Mucosa of rectum (tissue), 2 donors: Measurements from ENCODE around the gene SH3BP4.

Source experiments
- H3K27ac ChIP-seq, 2 donors: one replicate each; pipeline ENCODE4 v1.7.0; 2013; ENCODE audit warnings: inconsistent platforms in 2 of 2, low read depth in 2 of 2, low read length in 2 of 2
- H3K27me3 ChIP-seq, 2 donors: one replicate each; pipeline ENCODE4 v1.7.0; 2013; ENCODE audit warnings: low read length in 2 of 2; ENCODE audit not compliant: control insufficient read depth in 2 of 2, insufficient read depth in 2 of 2
- H3K36me3 ChIP-seq, 2 donors: one replicate each; pipeline ENCODE4 v1.7.0; 2013; ENCODE audit warnings: low read length in 2 of 2; ENCODE audit not compliant: control insufficient read depth in 2 of 2, insufficient read depth in 2 of 2
- H3K4me1 ChIP-seq, 2 donors: one replicate each; pipeline ENCODE4 v1.7.0; 2013; ENCODE audit warnings: low read length in 2 of 2, mild to moderate bottlenecking in 1 of 2; ENCODE audit not compliant: control insufficient read depth in 2 of 2, insufficient read depth in 2 of 2
- H3K4me3 ChIP-seq, 2 donors: one replicate each; pipeline ENCODE4 v1.7.0; 2013; ENCODE audit warnings: low read length in 2 of 2
- H3K9ac ChIP-seq, 2 donors: one replicate each; pipeline ENCODE4 v1.7.0; 2013; ENCODE audit warnings: low read length in 2 of 2, low read depth in 1 of 2, mild to moderate bottlenecking in 1 of 2
- H3K9me3 ChIP-seq, 2 donors: one replicate each; pipeline ENCODE4 v1.7.0; 2013; ENCODE audit warnings: low read length in 2 of 2; ENCODE audit not compliant: control insufficient read depth in 2 of 2
- donor health status: healthy.
- donor health status: Normal muscosa, but diverticular disease.

The SH3BP4 gene

DNA sequence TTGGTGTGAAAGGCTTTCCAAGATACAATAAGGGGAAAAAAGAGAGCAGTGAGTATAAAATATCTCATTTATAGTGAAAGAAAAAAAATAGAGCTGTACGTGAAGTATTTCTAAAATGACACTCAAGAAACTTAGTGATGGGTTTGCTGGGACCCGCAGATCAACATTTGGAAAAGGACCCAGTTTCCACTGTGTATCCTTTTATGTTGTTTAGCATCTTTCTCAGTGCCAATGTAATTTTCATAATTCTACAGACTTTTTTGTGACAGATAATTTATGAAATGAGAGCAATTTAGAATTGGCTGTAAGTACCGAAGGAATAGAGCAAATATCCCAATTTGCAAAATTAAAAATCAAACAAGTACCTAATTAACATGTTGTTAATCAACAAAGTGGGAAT is 116.9 kb downstream of the SH3BP4 start:
- Histone ChIP-seq H3K4me3 (no peak overlapping the region), H3K27me3 (no peaks in the 10 kb centered on the region), H3K27ac (no peak overlapping the region), H3K9ac (no peak overlapping the region), H3K4me1 (no peaks in the 10 kb centered on the region), H3K9me3 (no peaks in the 10 kb centered on the region), H3K36me3 (no peaks in the 10 kb centered on the region)

GRCh38 chr2:235070063-235070706 is 118.4 kb downstream of the SH3BP4 start:
- H3K36me3 ChIP-seq: no peaks in the 10 kb centered on the region
- H3K9ac ChIP-seq: no peak overlapping the region
- H3K4me3 ChIP-seq: no peak overlapping the region
- H3K27me3 ChIP-seq: no peaks in the 10 kb centered on the region
- H3K27ac ChIP-seq: no peak overlapping the region
- no peaks in the 10 kb centered on the region for H3K4me1 ChIP-seq
- H3K9me3 ChIP-seq: no peaks in the 10 kb centered on the region

DNA sequence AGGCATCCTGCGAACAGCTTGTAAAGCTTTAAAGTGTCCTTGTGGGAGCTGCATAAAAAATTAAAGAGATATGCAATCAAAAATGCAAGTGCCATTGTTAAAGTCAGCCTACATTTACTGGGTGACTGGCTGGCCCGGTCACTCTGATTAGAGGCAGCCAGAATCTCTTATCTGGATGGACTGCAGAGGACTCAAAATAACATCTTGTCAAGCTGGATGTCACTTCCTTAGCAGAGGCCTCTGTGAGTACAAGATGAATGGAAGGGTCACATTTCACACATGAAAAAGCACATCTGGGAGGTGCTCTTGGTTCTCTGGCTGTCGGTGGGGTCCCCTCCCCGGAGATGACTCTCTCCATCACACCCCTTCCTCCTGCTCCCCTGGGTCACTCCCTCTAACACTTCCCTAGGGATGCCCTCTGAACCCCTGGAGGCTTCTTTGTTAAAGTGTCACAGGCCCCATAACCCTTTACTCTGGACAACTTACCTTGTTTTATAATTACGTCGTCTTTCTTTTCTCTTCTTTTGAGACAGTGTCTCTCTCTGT is 122.1 kb downstream of the SH3BP4 start:
- H3K36me3 ChIP-seq: no peaks in the 10 kb centered on the region
- no peak overlapping the region for H3K4me3 ChIP-seq
- H3K4me1 ChIP-seq: no peaks in the 10 kb centered on the region
- no peak overlapping the region for H3K9ac ChIP-seq
- no peak overlapping the region for H3K27ac ChIP-seq
- no peaks in the 10 kb centered on the region for H3K27me3 ChIP-seq
- H3K9me3 ChIP-seq: no peaks in the 10 kb centered on the region

GRCh38 chr2:235077046-235077445 is 125.2 kb downstream of the SH3BP4 start:
- H3K27ac ChIP-seq: no peak overlapping the region
- no peak overlapping the region for H3K9ac ChIP-seq
- H3K4me3 ChIP-seq: no peak overlapping the region
- no peaks in the 10 kb centered on the region for H3K4me1 ChIP-seq
- H3K36me3 ChIP-seq: no peaks in the 10 kb centered on the region
- no peaks in the 10 kb centered on the region for H3K9me3 ChIP-seq
- H3K27me3 ChIP-seq: no peaks in the 10 kb centered on the region

- no peak overlapping the region for H3K4me3 ChIP-seq
- no peaks in the 10 kb centered on the region for H3K27me3 ChIP-seq
- H3K36me3 ChIP-seq: no peaks in the 10 kb centered on the region
- H3K4me1 ChIP-seq: no peaks in the 10 kb centered on the region
- no peak overlapping the region for H3K27ac ChIP-seq
- H3K9ac ChIP-seq: no peak overlapping the region
- no peaks in the 10 kb centered on the region for H3K9me3 ChIP-seq
Measured at GRCh38 chr2:235078182-235078581, 126.4 kb downstream of the SH3BP4 start.

DNA sequence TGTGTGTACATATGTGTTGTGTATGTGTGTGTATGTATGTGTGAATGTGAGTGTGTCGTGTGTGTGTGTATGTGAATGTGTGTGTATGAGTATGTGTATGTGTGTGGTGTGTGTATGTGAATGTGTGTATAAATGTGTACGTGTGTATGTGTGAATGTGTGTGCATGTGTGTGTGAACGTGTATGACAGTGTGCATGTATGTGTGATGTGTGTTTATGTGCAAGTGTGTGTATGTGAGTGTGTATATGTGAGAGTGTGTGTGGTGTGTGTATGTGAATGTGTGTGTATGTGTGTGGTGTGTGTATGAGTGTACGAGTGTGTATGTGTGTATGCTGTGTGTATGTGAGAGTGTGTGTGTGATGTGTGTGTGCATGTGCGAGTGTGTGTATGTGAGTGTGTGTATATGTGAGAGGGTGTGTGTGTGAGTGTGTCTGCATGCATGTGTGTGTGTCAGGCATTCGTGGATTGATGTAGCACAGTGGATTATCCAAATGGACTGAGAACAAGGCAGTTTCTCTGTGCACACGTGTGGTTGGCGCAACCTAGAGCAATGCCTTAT is 127.2 kb downstream of the SH3BP4 start:
- Histone ChIP-seq H3K27me3 (no peaks in the 10 kb centered on the region), H3K4me3 (no peak overlapping the region), H3K36me3 (no peaks in the 10 kb centered on the region), H3K9ac (no peak overlapping the region), H3K27ac (no peak overlapping the region), H3K9me3 (no peaks in the 10 kb centered on the region), H3K4me1 (no peaks in the 10 kb centered on the region)

DNA sequence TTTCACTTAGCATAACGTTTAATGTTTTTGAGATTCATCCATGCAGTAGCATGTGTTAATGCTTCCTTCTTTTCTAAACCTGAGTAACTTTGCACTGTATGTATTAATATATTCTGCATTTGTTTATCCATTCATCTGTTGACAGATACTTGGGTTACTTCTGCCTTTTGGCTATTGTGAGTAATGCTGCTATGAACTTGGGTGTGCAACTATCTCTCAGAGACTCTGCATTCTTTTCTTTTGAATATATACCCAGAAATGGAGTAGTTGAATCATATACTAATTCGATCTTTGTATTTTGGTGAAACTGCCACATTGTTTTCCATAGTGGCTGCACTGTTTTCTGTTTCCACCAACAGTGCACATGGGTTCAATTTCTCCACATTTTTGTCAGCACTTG is 128.3 kb downstream of the SH3BP4 start:
- Histone ChIP-seq H3K36me3 (no peaks in the 10 kb centered on the region), H3K9me3 (no peaks in the 10 kb centered on the region)

GRCh38 chr2:235082578-235083338 is 130.9 kb downstream of the SH3BP4 start:
- Histone ChIP-seq H3K27ac (no peak overlapping the region), H3K4me1 (peaks cover 0 to 2% of the 10 kb centered on the region in 2 donors), H3K9ac (no peak overlapping the region), H3K27me3 (peaks cover 0 to 3% of the 10 kb centered on the region in 2 donors), H3K9me3 (no peaks in the 10 kb centered on the region), H3K36me3 (no peaks in the 10 kb centered on the region), H3K4me3 (no peak overlapping the region)

More for the DNA sequence above, 128.3 kb downstream of the SH3BP4 start:
- Histone ChIP-seq H3K4me3 (no peak overlapping the region), H3K9ac (no peak overlapping the region), H3K27me3 (no peaks in the 10 kb centered on the region), H3K27ac (no peak overlapping the region), H3K4me1 (no peaks in the 10 kb centered on the region)

GRCh38 chr2:235083822-235084221 is 132.0 kb downstream of the SH3BP4 start:
- no peaks in the 10 kb centered on the region for H3K9me3 ChIP-seq
- H3K4me3 ChIP-seq: no peak overlapping the region
- H3K9ac ChIP-seq: no peak overlapping the region
- no peaks in the 10 kb centered on the region for H3K36me3 ChIP-seq
- peaks cover 2 to 5% of the 10 kb centered on the region in 2 donors for H3K27me3 ChIP-seq
- H3K27ac ChIP-seq: no peak overlapping the region
- H3K4me1 ChIP-seq: peaks cover 0 to 4% of the 10 kb centered on the region in 2 donors

DNA sequence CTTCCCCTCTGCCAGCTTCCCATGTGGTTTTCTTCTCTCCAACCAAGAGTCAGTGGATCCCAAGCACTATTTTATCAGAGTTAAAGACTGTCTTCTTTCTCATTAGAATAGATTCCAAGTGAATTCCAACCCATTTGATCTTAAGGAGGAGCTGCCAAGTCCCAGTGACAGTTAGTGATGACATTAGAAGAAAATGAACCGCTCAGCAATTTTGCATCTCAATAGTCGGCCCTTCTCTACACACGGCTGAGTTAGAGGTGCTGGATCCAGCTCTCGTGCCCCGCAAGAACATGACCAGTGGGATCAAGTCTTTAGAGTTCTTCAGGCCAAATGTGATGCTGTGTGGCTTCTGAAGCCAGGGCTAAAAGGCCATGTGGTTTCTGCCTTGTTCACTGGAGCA is 132.6 kb downstream of the SH3BP4 start:
- Histone ChIP-seq H3K27me3 (peaks cover 2 to 5% of the 10 kb centered on the region in 2 donors), H3K4me1 (peaks cover 0 to 4% of the 10 kb centered on the region in 2 donors), H3K4me3 (no peak overlapping the region), H3K36me3 (no peaks in the 10 kb centered on the region), H3K9me3 (no peaks in the 10 kb centered on the region), H3K9ac (no peak overlapping the region), H3K27ac (no peak overlapping the region)
